WTC11 (cell line): ENCODE measurements around the gene SEC14L6. TPM values are rescaled to one million over a fixed set of nuclear protein-coding genes. Genes with fewer than 3 reads are reported as not detected.
A peak's percentile ranks its signal among the peaks of the same experiment; 100 is the strongest.

Source experiments
- ATAC-seq: fragments of 200-7000 bp; cut with Tn5 transposase; 2 replicates; pipeline ENCODE4 v1.10.0; 2021; ENCODE audit warnings: mild to moderate bottlenecking, moderate library complexity
- CTCF ChIA-PET: fragments of 300-600 bp; sonication (Branson Sonifier 250); formaldehyde crosslinking; loops from one replicate; lab custom pipeline; 2021; ENCODE audit warnings: antibody characterized with exemption; lab: Charles Lee
- POLR2A ChIA-PET: fragments of 350-600 bp; sonication (Branson Sonifier 250); formaldehyde crosslinking; loops from one replicate; lab custom pipeline; 2021; ENCODE audit warnings: antibody characterized with exemption; lab: Charles Lee
- DNase-seq: peaks from one replicate; pipeline ENCODE4 v3.0.0; 2021; ENCODE audit warnings: low spot score
- H3K27ac Mint-ChIP-seq: 2 replicates; pipeline ENCODE4 v1.8.0; 2021; ENCODE audit warnings: mixed read lengths
- H3K27me3 Mint-ChIP-seq: 2 replicates; pipeline ENCODE4 v1.8.0; 2021; ENCODE audit warnings: low read depth, mild to moderate bottlenecking, moderate library complexity, mixed read lengths
- H3K36me3 Mint-ChIP-seq: 2 replicates; pipeline ENCODE4 v1.8.0; 2021; ENCODE audit warnings: mixed read lengths
- H3K4me1 Mint-ChIP-seq: 2 replicates; pipeline ENCODE4 v1.8.0; 2022; ENCODE audit warnings: mixed read lengths
- H3K4me3 Mint-ChIP-seq: 2 replicates; pipeline ENCODE4 v1.8.0; 2021; ENCODE audit warnings: mild to moderate bottlenecking, moderate library complexity, mixed read lengths
- H3K9me3 Mint-ChIP-seq: 2 replicates; pipeline ENCODE4 v1.8.0; 2021; ENCODE audit warnings: mixed read lengths
- FOXP1 ChIP-seq: sonication (generic); formaldehyde crosslinking; IDR thresholded peaks from 2 replicates; pipeline ENCODE4 v1.8.0; 2022; ENCODE audit warnings: missing genetic modification reagents, mild to moderate bottlenecking, moderate library complexity, borderline replicate concordance
- IRF2 ChIP-seq: sonication (generic); formaldehyde crosslinking; IDR thresholded peaks from 2 replicates; pipeline ENCODE4 v1.8.0; 2022; ENCODE audit warnings: low read depth, missing genetic modification reagents, borderline replicate concordance
- NFYB ChIP-seq: sonication (generic); formaldehyde crosslinking; conservative IDR thresholded peaks from 2 replicates; pipeline ENCODE4 v1.8.0; 2022; ENCODE audit warnings: low read depth, missing genetic modification reagents
- RELA ChIP-seq: sonication (generic); formaldehyde crosslinking; IDR thresholded peaks from 2 replicates; pipeline ENCODE4 v1.8.1; 2022; ENCODE audit warnings: missing genetic modification reagents, mild to moderate bottlenecking, borderline replicate concordance
- ZNF219 ChIP-seq: sonication (generic); formaldehyde crosslinking; IDR thresholded peaks from 2 replicates; pipeline ENCODE4 v1.8.0; 2023; ENCODE audit warnings: missing genetic modification reagents, mild to moderate bottlenecking, borderline replicate concordance
- total RNA-seq: library from RNA; stranded (reverse); gene quantifications from 3 replicates; pipeline ENCODE4 v1.2.3, GENCODE V29; 2021
- TF ChIP-seq, protein P1 (sequence below): sonication (generic); formaldehyde crosslinking; IDR thresholded peaks from 2 replicates; pipeline ENCODE4 v1.8.1; 2022; ENCODE audit warnings: mild to moderate bottlenecking, missing genetic modification reagents, moderate library complexity, borderline replicate concordance
- TF ChIP-seq, protein P2 (sequence below): fragments of 250-450 bp; sonication (Bioruptor Pico); IDR thresholded peaks from 2 replicates; pipeline ENCODE4 v1.9.0; 2021; ENCODE audit warnings: mild to moderate bottlenecking
- TF ChIP-seq, protein P3 (sequence below): sonication (generic); formaldehyde crosslinking; IDR thresholded peaks from 2 replicates; pipeline ENCODE4 v1.8.0; 2022; ENCODE audit warnings: mild to moderate bottlenecking, missing genetic modification reagents
- TF ChIP-seq, protein P4 (sequence below): sonication (generic); formaldehyde crosslinking; IDR thresholded peaks from 2 replicates; pipeline ENCODE4 v1.8.0; 2022; ENCODE audit warnings: missing genetic modification reagents
- TF ChIP-seq, protein P5 (sequence below): sonication (generic); formaldehyde crosslinking; IDR thresholded peaks from 2 replicates; pipeline ENCODE4 v1.8.1; 2023; ENCODE audit warnings: mild to moderate bottlenecking, missing genetic modification reagents, moderate library complexity
- TF ChIP-seq, protein P6 (sequence below): sonication (generic); formaldehyde crosslinking; IDR thresholded peaks from 2 replicates; pipeline ENCODE4 v1.8.1; 2023; ENCODE audit warnings: mild to moderate bottlenecking, missing genetic modification reagents
- TF ChIP-seq, protein P7 (sequence below): sonication (generic); formaldehyde crosslinking; IDR thresholded peaks from 2 replicates; pipeline ENCODE4 v1.8.0; 2023; ENCODE audit warnings: mild to moderate bottlenecking, missing genetic modification reagents
- TF ChIP-seq, protein P8 (sequence below): sonication (generic); formaldehyde crosslinking; conservative IDR thresholded peaks from 2 replicates; pipeline ENCODE4 v1.8.1; 2023; ENCODE audit warnings: mild to moderate bottlenecking, low read depth, missing genetic modification reagents, moderate library complexity

SEC14L6 gene
- total RNA-seq, 1 experiment from 2014 or later, result 1.6 TPM

DNA sequence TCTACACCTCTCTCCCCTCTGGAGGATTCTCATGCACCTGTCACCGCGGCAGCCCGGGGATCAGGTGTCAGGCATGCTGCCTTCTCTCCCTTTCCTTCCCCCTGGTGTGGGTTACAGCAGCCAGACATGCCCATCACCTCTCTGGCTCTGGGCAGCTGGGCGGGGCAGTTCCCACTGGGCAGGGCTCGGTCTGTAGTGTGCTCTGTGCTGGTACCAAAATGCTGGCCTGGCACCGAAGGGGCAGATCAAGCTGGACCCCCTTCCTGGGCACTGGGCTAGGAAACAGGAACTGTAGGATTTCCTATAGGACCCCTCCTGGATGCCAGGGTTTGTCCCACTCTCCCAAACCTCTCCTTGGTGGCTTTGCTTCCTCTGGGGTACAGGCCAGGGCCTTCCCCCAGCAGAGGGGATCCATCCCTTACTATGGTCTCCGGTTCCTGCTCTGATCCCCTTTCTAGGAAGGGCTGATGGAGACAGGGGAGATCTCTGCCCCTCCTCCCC is 27.1 kb upstream of the SEC14L6 start:
- POLR2A ChIA-PET, result no interaction called here
- peak; percentile 2; the same call in 1 of the 2 replicates for ATAC-seq
- Mint-ChIP-seq H3K4me3 (peak overlapping the region; percentile 62), H3K9me3 (no peaks in the 10 kb centered on the region), H3K36me3 (peaks cover 16% of the 10 kb centered on the region), H3K27ac (no peak overlapping the region; the same call in 1 of the 2 replicates), H3K4me1 (peaks cover 12% of the 10 kb centered on the region), H3K27me3 (no peaks in the 10 kb centered on the region)
- no peak for DNase-seq
- TF ChIP-seq, protein P1, sequence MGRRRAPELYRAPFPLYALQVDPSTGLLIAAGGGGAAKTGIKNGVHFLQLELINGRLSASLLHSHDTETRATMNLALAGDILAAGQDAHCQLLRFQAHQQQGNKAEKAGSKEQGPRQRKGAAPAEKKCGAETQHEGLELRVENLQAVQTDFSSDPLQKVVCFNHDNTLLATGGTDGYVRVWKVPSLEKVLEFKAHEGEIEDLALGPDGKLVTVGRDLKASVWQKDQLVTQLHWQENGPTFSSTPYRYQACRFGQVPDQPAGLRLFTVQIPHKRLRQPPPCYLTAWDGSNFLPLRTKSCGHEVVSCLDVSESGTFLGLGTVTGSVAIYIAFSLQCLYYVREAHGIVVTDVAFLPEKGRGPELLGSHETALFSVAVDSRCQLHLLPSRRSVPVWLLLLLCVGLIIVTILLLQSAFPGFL, result no peak
- TF ChIP-seq FOXP1 (no peak), RELA (CRISPR knock-in tag) (no peak), IRF2 (no peak), ZNF219 (CRISPR knock-in tag) (no peak), NFYB (no peak)
- TF ChIP-seq, protein P2, sequence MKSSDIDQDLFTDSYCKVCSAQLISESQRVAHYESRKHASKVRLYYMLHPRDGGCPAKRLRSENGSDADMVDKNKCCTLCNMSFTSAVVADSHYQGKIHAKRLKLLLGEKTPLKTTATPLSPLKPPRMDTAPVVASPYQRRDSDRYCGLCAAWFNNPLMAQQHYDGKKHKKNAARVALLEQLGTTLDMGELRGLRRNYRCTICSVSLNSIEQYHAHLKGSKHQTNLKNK (CRISPR knock-in tag), result no peak
- TF ChIP-seq, protein P3, sequence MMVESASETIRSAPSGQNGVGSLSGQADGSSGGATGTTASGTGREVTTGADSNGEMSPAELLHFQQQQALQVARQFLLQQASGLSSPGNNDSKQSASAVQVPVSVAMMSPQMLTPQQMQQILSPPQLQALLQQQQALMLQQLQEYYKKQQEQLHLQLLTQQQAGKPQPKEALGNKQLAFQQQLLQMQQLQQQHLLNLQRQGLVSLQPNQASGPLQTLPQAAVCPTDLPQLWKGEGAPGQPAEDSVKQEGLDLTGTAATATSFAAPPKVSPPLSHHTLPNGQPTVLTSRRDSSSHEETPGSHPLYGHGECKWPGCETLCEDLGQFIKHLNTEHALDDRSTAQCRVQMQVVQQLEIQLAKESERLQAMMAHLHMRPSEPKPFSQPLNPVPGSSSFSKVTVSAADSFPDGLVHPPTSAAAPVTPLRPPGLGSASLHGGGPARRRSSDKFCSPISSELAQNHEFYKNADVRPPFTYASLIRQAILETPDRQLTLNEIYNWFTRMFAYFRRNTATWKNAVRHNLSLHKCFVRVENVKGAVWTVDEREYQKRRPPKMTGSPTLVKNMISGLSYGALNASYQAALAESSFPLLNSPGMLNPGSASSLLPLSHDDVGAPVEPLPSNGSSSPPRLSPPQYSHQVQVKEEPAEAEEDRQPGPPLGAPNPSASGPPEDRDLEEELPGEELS (CRISPR knock-in tag), result no peak
- TF ChIP-seq, protein P4, sequence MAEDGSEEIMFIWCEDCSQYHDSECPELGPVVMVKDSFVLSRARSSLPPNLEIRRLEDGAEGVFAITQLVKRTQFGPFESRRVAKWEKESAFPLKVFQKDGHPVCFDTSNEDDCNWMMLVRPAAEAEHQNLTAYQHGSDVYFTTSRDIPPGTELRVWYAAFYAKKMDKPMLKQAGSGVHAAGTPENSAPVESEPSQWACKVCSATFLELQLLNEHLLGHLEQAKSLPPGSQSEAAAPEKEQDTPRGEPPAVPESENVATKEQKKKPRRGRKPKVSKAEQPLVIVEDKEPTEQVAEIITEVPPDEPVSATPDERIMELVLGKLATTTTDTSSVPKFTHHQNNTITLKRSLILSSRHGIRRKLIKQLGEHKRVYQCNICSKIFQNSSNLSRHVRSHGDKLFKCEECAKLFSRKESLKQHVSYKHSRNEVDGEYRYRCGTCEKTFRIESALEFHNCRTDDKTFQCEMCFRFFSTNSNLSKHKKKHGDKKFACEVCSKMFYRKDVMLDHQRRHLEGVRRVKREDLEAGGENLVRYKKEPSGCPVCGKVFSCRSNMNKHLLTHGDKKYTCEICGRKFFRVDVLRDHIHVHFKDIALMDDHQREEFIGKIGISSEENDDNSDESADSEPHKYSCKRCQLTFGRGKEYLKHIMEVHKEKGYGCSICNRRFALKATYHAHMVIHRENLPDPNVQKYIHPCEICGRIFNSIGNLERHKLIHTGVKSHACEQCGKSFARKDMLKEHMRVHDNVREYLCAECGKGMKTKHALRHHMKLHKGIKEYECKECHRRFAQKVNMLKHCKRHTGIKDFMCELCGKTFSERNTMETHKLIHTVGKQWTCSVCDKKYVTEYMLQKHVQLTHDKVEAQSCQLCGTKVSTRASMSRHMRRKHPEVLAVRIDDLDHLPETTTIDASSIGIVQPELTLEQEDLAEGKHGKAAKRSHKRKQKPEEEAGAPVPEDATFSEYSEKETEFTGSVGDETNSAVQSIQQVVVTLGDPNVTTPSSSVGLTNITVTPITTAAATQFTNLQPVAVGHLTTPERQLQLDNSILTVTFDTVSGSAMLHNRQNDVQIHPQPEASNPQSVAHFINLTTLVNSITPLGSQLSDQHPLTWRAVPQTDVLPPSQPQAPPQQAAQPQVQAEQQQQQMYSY (CRISPR knock-in tag), result no peak
- TF ChIP-seq, protein P5, sequence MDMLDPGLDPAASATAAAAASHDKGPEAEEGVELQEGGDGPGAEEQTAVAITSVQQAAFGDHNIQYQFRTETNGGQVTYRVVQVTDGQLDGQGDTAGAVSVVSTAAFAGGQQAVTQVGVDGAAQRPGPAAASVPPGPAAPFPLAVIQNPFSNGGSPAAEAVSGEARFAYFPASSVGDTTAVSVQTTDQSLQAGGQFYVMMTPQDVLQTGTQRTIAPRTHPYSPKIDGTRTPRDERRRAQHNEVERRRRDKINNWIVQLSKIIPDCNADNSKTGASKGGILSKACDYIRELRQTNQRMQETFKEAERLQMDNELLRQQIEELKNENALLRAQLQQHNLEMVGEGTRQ (CRISPR knock-in tag), result no peak
- TF ChIP-seq, protein P6, sequence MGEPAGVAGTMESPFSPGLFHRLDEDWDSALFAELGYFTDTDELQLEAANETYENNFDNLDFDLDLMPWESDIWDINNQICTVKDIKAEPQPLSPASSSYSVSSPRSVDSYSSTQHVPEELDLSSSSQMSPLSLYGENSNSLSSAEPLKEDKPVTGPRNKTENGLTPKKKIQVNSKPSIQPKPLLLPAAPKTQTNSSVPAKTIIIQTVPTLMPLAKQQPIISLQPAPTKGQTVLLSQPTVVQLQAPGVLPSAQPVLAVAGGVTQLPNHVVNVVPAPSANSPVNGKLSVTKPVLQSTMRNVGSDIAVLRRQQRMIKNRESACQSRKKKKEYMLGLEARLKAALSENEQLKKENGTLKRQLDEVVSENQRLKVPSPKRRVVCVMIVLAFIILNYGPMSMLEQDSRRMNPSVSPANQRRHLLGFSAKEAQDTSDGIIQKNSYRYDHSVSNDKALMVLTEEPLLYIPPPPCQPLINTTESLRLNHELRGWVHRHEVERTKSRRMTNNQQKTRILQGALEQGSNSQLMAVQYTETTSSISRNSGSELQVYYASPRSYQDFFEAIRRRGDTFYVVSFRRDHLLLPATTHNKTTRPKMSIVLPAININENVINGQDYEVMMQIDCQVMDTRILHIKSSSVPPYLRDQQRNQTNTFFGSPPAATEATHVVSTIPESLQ (CRISPR knock-in tag), result no peak
- TF ChIP-seq, protein P7, sequence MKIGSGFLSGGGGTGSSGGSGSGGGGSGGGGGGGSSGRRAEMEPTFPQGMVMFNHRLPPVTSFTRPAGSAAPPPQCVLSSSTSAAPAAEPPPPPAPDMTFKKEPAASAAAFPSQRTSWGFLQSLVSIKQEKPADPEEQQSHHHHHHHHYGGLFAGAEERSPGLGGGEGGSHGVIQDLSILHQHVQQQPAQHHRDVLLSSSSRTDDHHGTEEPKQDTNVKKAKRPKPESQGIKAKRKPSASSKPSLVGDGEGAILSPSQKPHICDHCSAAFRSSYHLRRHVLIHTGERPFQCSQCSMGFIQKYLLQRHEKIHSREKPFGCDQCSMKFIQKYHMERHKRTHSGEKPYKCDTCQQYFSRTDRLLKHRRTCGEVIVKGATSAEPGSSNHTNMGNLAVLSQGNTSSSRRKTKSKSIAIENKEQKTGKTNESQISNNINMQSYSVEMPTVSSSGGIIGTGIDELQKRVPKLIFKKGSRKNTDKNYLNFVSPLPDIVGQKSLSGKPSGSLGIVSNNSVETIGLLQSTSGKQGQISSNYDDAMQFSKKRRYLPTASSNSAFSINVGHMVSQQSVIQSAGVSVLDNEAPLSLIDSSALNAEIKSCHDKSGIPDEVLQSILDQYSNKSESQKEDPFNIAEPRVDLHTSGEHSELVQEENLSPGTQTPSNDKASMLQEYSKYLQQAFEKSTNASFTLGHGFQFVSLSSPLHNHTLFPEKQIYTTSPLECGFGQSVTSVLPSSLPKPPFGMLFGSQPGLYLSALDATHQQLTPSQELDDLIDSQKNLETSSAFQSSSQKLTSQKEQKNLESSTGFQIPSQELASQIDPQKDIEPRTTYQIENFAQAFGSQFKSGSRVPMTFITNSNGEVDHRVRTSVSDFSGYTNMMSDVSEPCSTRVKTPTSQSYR (CRISPR knock-in tag), result no peak
- TF ChIP-seq, protein P8, sequence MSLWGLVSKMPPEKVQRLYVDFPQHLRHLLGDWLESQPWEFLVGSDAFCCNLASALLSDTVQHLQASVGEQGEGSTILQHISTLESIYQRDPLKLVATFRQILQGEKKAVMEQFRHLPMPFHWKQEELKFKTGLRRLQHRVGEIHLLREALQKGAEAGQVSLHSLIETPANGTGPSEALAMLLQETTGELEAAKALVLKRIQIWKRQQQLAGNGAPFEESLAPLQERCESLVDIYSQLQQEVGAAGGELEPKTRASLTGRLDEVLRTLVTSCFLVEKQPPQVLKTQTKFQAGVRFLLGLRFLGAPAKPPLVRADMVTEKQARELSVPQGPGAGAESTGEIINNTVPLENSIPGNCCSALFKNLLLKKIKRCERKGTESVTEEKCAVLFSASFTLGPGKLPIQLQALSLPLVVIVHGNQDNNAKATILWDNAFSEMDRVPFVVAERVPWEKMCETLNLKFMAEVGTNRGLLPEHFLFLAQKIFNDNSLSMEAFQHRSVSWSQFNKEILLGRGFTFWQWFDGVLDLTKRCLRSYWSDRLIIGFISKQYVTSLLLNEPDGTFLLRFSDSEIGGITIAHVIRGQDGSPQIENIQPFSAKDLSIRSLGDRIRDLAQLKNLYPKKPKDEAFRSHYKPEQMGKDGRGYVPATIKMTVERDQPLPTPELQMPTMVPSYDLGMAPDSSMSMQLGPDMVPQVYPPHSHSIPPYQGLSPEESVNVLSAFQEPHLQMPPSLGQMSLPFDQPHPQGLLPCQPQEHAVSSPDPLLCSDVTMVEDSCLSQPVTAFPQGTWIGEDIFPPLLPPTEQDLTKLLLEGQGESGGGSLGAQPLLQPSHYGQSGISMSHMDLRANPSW (CRISPR knock-in tag), result no peak
- CTCF ChIA-PET, result interaction anchor here (0.6 to 2.0 kb wide), 5 partner anchors 9 to 763 kb away, joined by 3 to 8 read pairs (median 5); no protein-coding TSS in a partner anchor
